ENCODE results near the gene LINC00237. TPM values are rescaled to one million over a fixed set of nuclear protein-coding genes. Genes with fewer than 3 reads are reported as not detected.
A peak's percentile ranks its signal among the peaks of the same experiment; 100 is the strongest.

Gene LINC00237
- total and polyA plus RNA-seq, 2 experiments from 2014 or later, result 0.31 to 2.0 TPM

DNA sequence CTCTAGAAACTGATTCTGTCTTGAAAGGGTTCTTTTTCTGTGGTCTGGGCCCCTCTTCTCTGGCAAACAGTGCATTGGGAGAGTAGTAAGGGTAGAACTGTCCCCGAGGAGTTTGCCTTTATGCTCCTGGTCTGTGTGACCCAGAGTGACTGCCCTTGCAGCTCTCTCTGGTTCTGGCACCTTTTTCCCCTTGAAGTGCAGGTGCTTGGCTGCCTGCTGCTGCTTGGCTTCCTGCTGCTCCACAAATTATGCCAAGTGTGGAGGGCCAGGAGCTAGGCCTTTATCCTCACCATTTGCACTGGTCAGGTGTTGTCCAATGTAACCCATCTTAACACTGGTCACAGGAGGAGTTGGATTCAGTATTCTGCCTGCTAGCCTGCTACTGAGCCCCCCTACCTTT, 30.9 kb upstream of the LINC00237 start:
- H4K20me1 ChIP-seq (replicated peaks; ENCODE audit: insufficient read depth), result 0 out of 2 replicates have a peak, but pooled peaks cover 4% of the 10 kb centered on the region
- H3K9me2 ChIP-seq (ENCODE audit: insufficient read depth), result no peaks in the 10 kb centered on the region
- no peaks in the 10 kb centered on the region for H3K27me3 ChIP-seq (ENCODE audit: insufficient read depth)
- Mint-ChIP-seq H3K27ac (no peak overlapping the region; the same call in 1 of the 2 replicates), H3K9me3 (no peaks in the 10 kb centered on the region), H3K36me3 (ENCODE audit: low read depth) (peaks cover 19% of the 10 kb centered on the region), H3K27me3 (ENCODE audit: insufficient read depth, low read depth, poor library complexity) (peaks cover 9% of the 10 kb centered on the region), H3K4me1 (peaks cover 9% of the 10 kb centered on the region), H3K4me3 (no peak overlapping the region)
- no peak overlapping the region for H2AFZ ChIP-seq
- TF ChIP-seq JUNB (IDR thresholded peaks at IDR 0.05; ENCODE audit: unreplicated experiment), result no peak
- TF ChIP-seq, protein P1, sequence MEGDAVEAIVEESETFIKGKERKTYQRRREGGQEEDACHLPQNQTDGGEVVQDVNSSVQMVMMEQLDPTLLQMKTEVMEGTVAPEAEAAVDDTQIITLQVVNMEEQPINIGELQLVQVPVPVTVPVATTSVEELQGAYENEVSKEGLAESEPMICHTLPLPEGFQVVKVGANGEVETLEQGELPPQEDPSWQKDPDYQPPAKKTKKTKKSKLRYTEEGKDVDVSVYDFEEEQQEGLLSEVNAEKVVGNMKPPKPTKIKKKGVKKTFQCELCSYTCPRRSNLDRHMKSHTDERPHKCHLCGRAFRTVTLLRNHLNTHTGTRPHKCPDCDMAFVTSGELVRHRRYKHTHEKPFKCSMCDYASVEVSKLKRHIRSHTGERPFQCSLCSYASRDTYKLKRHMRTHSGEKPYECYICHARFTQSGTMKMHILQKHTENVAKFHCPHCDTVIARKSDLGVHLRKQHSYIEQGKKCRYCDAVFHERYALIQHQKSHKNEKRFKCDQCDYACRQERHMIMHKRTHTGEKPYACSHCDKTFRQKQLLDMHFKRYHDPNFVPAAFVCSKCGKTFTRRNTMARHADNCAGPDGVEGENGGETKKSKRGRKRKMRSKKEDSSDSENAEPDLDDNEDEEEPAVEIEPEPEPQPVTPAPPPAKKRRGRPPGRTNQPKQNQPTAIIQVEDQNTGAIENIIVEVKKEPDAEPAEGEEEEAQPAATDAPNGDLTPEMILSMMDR (conservative IDR thresholded peaks at IDR 0.05; ENCODE audit: low read depth in 2 of 2), result no peak
- TF ChIP-seq, protein P2, sequence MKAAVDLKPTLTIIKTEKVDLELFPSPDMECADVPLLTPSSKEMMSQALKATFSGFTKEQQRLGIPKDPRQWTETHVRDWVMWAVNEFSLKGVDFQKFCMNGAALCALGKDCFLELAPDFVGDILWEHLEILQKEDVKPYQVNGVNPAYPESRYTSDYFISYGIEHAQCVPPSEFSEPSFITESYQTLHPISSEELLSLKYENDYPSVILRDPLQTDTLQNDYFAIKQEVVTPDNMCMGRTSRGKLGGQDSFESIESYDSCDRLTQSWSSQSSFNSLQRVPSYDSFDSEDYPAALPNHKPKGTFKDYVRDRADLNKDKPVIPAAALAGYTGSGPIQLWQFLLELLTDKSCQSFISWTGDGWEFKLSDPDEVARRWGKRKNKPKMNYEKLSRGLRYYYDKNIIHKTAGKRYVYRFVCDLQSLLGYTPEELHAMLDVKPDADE (IDR thresholded peaks at IDR 0.05), result no peak
- TF ChIP-seq NANOG (IDR thresholded peaks at IDR 0.05; ENCODE audit: borderline replicate concordance), result no peak
- TF ChIP-seq POLR2AphosphoS5 (IDR thresholded peaks at IDR 0.05; ENCODE audit: low read depth), result no peak
- no peak for TF ChIP-seq ZNF114 (CRISPR knock-in tag; IDR thresholded peaks at IDR 0.05)
- no peak for TF ChIP-seq EZH2 (IDR thresholded peaks at IDR 0.05; ENCODE audit: low read depth, unreplicated experiment)
- no peak for TF ChIP-seq CREB1 (CRISPR knock-in tag; IDR thresholded peaks at IDR 0.05; ENCODE audit: low read depth)
- TF ChIP-seq, protein P3, sequence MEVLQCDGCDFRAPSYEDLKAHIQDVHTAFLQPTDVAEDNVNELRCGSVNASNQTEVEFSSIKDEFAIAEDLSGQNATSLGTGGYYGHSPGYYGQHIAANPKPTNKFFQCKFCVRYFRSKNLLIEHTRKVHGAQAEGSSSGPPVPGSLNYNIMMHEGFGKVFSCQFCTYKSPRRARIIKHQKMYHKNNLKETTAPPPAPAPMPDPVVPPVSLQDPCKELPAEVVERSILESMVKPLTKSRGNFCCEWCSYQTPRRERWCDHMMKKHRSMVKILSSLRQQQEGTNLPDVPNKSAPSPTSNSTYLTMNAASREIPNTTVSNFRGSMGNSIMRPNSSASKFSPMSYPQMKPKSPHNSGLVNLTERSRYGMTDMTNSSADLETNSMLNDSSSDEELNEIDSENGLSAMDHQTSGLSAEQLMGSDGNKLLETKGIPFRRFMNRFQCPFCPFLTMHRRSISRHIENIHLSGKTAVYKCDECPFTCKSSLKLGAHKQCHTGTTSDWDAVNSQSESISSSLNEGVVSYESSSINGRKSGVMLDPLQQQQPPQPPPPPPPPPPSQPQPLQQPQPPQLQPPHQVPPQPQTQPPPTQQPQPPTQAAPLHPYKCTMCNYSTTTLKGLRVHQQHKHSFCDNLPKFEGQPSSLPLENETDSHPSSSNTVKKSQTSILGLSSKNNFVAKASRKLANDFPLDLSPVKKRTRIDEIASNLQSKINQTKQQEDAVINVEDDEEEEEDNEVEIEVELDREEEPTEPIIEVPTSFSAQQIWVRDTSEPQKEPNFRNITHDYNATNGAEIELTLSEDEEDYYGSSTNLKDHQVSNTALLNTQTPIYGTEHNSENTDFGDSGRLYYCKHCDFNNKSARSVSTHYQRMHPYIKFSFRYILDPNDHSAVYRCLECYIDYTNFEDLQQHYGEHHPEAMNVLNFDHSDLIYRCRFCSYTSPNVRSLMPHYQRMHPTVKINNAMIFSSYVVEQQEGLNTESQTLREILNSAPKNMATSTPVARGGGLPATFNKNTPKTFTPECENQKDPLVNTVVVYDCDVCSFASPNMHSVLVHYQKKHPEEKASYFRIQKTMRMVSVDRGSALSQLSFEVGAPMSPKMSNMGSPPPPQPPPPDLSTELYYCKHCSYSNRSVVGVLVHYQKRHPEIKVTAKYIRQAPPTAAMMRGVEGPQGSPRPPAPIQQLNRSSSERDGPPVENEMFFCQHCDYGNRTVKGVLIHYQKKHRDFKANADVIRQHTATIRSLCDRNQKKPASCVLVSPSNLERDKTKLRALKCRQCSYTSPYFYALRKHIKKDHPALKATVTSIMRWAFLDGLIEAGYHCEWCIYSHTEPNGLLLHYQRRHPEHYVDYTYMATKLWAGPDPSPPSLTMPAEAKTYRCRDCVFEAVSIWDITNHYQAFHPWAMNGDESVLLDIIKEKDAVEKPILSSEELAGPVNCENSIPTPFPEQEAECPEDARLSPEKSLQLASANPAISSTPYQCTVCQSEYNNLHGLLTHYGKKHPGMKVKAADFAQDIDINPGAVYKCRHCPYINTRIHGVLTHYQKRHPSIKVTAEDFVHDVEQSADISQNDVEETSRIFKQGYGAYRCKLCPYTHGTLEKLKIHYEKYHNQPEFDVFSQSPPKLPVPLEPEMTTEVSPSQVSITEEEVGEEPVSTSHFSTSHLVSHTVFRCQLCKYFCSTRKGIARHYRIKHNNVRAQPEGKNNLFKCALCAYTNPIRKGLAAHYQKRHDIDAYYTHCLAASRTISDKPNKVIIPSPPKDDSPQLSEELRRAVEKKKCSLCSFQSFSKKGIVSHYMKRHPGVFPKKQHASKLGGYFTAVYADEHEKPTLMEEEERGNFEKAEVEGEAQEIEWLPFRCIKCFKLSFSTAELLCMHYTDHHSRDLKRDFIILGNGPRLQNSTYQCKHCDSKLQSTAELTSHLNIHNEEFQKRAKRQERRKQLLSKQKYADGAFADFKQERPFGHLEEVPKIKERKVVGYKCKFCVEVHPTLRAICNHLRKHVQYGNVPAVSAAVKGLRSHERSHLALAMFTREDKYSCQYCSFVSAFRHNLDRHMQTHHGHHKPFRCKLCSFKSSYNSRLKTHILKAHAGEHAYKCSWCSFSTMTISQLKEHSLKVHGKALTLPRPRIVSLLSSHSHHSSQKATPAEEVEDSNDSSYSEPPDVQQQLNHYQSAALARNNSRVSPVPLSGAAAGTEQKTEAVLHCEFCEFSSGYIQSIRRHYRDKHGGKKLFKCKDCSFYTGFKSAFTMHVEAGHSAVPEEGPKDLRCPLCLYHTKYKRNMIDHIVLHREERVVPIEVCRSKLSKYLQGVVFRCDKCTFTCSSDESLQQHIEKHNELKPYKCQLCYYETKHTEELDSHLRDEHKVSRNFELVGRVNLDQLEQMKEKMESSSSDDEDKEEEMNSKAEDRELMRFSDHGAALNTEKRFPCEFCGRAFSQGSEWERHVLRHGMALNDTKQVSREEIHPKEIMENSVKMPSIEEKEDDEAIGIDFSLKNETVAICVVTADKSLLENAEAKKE (CRISPR knock-in tag; IDR thresholded peaks at IDR 0.05), result no peak
- no peak for TF ChIP-seq ZNF331 (CRISPR knock-in tag; IDR thresholded peaks at IDR 0.05; ENCODE audit: low read depth)
- TF ChIP-seq, protein P4, sequence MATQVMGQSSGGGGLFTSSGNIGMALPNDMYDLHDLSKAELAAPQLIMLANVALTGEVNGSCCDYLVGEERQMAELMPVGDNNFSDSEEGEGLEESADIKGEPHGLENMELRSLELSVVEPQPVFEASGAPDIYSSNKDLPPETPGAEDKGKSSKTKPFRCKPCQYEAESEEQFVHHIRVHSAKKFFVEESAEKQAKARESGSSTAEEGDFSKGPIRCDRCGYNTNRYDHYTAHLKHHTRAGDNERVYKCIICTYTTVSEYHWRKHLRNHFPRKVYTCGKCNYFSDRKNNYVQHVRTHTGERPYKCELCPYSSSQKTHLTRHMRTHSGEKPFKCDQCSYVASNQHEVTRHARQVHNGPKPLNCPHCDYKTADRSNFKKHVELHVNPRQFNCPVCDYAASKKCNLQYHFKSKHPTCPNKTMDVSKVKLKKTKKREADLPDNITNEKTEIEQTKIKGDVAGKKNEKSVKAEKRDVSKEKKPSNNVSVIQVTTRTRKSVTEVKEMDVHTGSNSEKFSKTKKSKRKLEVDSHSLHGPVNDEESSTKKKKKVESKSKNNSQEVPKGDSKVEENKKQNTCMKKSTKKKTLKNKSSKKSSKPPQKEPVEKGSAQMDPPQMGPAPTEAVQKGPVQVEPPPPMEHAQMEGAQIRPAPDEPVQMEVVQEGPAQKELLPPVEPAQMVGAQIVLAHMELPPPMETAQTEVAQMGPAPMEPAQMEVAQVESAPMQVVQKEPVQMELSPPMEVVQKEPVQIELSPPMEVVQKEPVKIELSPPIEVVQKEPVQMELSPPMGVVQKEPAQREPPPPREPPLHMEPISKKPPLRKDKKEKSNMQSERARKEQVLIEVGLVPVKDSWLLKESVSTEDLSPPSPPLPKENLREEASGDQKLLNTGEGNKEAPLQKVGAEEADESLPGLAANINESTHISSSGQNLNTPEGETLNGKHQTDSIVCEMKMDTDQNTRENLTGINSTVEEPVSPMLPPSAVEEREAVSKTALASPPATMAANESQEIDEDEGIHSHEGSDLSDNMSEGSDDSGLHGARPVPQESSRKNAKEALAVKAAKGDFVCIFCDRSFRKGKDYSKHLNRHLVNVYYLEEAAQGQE (IDR thresholded peaks at IDR 0.05; ENCODE audit: unreplicated experiment), result no peak
- TF ChIP-seq STAT1 (IDR thresholded peaks at IDR 0.05; ENCODE audit: unreplicated experiment), result no peak
- no peak overlapping the region for H3K4me3 ChIP-seq
- peak; percentile 44 for ATAC-seq
- H3K4me1 ChIP-seq (ENCODE audit: insufficient read depth), result peaks cover 17% of the 10 kb centered on the region
- no peak overlapping the region for H3K4me2 ChIP-seq
- no peak for DNase-seq (ENCODE audit: low spot score)
- H3K36me3 ChIP-seq (ENCODE audit: insufficient read depth), result peaks cover 12% of the 10 kb centered on the region; the same call in 1 of the 2 replicates
- H3K27ac ChIP-seq (ENCODE audit: low read depth), result no peak overlapping the region; the same call in 1 of the 2 replicates
- H3F3A ChIP-seq (replicated peaks; ENCODE audit: low read depth), result no peaks in the 10 kb centered on the region
- H3K79me2 ChIP-seq (replicated peaks; ENCODE audit: insufficient read depth), result peaks cover 20% of the 10 kb centered on the region

Data from GM23338 (cell line).